GM18873 (cell line): ENCODE results near the gene DNAJB12.
"Not testable (repeated sequence)": the region's sequence is repeated elsewhere in the genome, so short reads cannot be mapped to it uniquely, and the experiment has no call there.

ENCODE experiments used
- ATAC-seq: cut with Tn5 transposase; IDR thresholded peaks from one replicate; pipeline ENCODE4 v1.9.1; 2021; ENCODE audit warnings: mild to moderate bottlenecking, moderate library complexity, moderate number of reproducible peaks; ENCODE audit not compliant: unreplicated experiment, low FRiP score

Gene DNAJB12

DNA sequence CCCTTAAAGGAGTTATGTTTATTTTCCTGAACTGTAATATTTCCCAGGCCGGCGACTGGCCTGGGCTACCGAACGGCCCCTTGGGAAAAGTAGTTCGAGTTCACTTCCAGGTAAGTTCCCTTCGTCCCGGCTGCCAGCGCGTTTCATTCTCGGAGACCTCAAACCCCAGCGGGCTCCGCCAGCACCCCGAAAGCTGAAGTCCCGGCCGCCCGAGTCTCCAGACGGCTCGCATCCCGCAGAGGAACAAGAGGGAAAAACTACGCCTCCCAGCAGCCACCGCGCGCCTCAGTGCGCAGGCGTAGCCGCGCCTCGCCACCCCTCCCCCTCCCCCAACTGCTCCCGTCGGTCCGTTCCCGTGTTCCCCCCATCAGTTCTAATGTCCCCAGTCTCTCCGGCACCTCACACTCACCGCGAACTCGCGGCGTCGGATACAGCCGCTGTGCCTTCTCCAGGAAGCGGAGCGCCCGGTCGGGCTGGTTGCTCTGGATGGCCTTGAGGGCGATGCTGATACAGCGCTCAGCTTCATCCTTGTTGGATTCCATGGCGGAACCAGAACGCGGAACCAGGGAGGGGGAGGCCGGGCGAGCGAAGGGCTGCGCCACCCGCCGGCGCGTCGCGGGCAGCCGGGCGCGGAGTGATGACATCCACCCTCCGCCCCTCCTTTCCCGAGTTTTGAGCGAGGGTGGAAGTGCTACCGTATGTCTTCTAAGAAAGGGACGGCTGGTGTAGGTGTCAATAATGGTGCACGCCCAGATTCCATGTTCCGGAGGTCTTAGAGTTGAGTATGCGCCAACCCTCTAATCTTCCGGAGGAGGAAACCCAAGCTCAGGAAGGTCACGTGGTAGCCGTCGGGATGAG, at the start of gene DNAJB12:
Gene DNAJB12 (minus strand): TSS at position 564 of the 858 bp plus-strand sequence. CDS start 22 bp downstream, at position 542.
- peak; percentile 55 for ATAC-seq

DNA sequence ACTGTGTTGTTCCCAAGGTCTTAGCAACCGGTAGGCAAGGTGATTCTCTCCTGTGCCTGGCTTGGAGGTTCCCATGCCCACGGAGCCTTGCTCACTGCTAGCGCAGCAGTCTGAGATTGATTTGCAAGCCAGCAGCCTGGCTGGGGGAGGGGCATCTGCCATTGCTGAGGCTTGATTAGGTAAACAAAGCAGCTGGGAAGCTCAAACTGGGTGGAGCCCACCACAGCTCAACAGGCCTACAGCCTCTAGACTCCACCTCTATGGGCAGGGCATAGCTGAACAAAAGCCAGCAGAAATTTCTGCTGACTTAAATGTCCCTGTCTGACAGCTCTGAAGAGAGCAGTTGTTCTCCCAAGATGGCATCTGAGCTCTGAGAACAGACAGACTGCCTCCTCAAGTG, 40.9 kb upstream of the DNAJB12 start:
- not testable (repeated sequence) for ATAC-seq

DNA sequence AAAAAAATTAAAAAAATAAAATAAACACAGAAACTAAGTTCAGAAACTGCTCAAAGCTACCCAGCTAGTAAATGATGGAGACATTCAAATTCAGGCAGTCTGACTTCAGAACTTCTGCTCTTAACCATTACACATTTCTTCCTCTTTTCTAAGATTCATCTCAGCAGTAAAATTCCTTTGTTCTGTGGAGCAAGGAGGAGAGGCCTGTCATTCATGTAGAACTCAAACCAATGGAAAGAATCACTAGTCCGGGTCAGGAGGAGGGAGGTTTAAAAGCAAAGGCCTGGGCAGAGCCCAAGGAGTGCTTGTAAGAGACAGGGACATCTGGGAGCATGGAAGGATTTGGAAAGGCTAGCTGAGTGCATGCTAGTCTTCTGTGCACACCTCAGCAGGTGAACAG, 37.9 kb upstream of the DNAJB12 start:
- no peak for ATAC-seq

DNA sequence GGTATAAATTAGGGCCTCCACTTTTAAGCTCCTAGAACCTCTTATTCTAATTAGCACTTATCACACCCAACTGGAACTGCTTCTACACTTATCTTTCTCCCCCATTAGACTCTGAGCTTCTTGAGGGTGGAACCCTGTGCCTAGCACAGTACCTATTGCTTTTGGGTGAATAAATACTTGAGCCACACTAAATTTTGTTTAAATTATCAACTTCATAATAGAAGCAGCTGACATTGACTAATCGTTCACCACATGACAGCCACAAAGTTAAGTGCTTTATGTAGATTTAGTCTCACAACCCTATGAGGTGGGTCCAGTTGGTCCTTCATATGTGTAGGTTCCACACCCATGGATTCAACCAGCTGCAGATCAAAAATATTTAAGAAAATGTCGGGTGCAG, 36.0 kb upstream of the DNAJB12 start:
- no peak for ATAC-seq

DNA sequence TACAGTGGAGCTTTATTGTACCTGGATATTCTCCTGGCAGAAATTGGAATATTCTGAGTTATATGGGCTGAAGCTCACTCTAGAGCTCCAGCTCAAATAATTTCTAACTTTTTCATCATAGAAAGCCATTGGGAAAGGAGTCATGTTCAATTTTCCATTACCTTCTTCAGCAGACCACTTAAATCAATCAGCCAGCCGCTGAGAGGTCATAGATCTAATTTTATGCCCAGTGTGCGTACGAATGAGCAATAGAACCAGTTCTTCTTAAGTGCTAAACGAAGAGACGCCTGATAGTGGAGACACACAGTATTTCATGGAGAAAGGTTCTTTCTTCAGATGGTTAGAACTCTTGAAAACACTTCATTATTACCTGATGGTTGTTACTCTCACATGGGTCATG, 35.0 kb upstream of the DNAJB12 start:
- ATAC-seq = no peak

DNA sequence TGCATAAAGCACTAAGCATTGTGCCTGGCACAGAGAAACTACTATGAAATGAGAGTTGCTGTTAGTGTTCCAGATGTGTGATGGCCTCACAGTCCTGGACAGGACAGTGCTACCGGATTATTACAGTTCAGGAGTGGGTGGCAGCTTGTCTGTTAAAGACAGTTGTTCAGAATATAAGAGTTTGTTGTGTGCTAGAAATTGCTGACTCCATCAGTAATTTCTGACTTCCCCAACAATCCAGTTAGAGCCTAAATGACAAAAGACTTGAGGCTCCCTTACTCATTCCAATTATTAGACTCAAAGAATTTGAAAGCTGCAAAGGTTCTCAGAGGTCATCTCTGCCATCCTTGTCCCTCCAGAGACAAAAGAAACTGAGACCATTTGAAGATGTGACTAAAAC, 34.3 kb upstream of the DNAJB12 start:
- no peak for ATAC-seq

DNA sequence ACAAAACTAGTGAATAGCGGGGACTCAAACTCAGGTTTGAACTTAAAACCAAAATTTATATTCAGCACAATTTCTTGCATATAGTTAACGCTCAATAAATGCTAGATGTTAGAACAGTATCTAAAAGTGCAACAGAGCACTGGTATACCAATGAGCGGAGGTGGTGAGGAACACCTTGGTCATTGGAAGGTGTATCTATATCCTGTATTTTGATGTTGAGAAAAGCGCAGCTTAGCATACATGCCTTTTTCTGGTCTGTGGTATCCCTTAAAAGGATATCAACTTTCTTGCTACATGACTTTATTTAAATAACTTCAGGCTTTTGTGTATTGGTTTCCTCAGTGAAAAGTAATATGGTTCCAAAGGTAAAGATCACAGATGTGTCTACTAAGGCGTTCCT, 33.3 kb upstream of the DNAJB12 start:
- no peak for ATAC-seq

DNA sequence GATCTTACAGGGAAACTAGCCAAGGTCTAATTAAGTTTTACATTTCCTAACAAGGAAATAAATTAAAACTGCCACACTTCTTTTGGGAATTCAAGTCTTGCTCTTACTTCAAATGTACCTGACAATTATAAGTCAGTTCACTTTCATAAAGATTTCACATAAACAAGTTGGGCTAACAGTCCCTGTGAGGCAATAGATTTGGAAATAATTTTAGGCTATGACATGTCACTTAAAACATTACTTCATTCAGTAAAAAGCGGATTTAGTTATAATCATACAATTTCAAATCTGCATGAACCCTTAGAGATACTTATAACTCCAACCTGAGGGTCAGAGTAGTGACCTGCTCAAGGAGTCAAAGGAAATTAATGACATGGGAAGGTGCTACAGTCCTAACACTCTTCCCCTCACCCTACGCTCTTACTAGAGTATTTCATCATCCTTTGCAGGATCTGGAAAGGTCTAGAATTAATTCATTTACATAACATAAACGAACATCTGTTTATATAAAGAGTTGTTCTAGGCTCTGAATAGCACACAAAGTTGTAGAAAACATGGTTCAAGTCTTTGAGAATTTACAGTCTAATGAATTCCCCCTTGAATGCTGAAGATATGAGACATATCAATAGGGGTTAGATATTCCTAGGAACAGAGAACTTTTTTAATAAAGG, 32.3 kb upstream of the DNAJB12 start:
- ATAC-seq = no peak

DNA sequence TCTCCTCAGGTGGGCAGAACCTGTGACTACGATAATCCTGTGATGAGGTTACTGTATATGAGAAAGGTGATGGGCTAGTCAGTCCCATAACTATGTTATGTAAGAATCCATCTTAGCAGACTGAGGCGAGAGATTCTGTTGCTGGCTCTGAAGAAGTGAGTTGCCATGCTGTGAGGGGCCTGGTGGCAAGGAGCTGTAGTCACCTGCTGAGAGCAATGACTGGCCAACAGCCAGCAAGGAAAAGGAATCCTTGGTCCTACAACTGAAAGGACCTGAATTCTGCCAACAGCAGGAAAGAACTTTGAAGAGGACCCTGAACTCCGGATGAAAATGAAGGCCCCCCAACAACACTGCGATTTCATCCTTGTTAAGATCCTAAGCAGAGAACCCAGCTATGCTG, 31.0 kb upstream of the DNAJB12 start:
- ATAC-seq = no peak

DNA sequence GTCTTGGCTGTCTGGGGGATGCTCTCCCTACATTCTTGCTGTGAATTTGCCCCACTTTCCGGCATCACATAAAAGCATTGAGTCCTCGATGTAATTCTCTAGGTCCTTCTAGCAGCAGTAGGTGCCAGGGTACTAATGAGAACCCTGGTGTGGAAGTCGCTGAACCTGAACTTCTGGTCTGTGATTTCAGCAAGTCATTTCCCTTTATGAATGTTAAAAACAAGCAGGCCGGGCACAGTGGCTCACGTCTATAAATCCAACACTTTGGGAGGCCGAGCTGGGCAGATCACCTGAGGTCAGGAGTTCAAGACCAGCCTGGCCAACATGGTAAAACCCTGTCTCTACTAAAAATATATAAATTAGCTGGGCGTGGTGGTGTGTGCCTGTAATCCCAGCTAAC, 30.3 kb upstream of the DNAJB12 start:
- not testable (repeated sequence) for ATAC-seq

DNA sequence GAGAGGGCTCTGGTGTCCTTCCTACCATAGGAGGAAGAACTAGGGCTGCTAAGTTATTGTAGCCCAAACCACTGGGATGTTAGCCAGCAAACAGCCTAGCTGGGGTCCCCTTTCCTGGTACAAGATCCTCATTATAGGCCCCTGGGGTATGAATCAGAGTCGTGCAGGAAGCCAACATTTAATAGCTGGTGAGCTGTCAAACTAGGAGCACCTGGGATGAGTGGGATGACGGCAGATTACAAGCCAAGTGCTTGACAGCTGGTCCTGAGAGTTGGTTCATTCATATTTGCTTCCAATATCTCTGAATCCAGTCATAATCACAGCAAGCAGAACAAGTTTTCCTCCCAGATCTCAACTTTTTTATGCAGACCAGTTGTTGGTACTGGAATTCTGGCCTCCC, 25.1 kb upstream of the DNAJB12 start:
- ATAC-seq = no peak

DNA sequence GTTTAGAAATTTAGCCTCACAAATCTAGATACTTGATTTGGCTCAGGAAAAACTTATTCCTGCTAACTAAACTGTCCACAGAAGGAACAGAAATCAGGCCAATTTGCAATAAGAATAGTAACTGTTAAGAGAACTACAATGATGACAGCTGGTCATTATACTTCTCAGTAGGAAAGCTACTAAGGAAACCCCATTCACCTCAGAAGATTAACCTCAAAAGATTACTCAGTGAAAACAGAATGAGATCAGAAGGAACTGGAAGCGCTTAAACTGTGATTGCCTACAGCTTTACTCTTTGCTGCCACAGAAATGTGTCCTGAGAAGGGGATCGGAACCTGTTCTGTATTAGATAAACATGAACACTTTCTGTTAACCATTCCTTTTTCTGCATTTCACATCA, 24.3 kb upstream of the DNAJB12 start:
- no peak for ATAC-seq

DNA sequence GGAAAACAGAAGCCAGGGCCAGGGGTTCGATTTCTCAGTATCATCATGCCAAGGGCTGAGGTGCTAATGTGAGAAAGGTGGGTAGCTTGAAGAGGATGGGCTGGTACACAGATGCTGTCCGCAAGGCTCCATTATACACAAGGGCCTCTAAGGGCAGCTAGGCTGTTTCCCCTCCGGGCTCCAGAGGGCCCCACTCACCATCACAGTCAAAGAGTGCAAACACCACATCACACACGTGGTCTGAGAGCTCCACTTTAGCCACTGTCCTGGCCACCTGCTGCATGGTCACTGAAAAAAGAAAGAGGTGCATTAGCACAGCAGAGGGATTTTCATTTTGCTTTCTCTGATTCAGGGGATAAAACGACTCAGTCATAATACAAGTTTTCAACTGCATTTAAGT, 20.9 kb upstream of the DNAJB12 start:
- no peak for ATAC-seq

DNA sequence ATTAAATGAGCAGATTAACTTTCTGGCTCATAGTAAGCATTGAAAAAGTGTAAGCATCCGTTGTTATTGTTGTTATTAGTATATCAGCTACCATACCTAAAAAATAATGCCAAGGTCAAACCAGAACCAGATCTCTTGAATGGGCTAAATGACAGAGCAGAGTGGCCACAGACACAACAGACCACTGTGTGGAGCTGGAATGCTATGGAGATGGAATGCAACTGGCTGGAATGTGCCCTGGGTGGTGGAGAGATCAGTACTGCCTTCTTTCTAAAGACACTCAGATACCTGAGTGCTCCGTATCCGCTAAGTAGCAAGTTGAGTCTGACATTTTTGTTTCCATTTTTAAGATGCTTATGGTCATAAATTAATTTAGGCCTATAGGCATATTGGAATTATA, 20.5 kb upstream of the DNAJB12 start:
- ATAC-seq = no peak

DNA sequence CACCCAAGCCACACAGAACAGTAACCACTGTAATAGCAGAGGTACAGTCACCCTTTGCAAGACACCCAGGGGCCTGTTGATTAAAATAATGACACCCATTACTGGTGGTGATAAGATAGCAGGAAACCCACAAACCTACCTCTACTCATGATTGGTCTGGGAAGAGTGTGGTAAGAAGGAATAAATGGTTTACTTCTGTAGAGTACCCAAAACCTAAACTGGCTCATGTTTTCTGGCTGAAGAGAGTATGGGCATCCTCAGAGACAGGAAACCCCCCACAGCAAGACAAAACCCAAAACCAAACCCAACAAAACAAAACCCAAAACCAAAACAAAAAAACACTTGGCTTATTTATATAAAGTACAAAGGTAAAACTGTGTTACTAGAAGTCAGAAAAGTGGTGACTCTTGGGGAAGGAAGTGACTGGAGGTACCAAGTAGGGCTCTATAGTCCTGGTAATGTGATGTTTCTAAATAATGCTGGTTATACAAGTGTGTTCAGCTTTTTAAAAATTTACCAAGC, 15.5 kb upstream of the DNAJB12 start:
- no peak for ATAC-seq

DNA sequence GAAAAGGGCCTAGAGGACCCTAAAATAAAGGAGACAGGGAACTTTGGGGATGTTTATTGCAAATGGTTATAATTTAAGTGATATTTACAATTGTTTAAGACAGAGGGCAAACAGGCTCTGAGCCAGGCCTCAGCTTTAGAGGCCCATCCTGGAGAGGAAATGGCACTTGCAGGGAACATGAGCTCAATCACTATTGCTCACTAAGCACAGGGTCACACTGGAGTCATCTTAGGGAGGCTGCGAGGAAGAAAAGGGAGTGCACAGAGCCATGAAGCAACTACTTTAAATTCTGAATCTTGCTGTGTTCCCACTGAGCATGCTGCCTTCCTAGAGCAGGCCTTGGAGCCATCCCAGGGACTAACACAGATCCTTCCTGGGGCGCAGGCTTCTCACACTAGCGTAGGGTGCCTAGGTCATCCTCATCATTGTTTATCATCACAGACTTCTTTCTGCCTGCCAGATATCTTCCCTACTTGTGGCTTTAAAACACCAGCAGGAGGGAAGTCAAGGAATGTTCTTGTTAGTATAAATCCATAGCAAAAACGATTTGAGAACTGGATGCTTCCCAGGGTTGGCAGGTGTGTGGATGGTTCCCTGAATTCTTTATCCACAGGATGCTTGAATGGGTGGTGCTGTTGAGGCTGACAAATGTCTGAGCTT, 12.7 kb upstream of the DNAJB12 start:
- no peak for ATAC-seq

DNA sequence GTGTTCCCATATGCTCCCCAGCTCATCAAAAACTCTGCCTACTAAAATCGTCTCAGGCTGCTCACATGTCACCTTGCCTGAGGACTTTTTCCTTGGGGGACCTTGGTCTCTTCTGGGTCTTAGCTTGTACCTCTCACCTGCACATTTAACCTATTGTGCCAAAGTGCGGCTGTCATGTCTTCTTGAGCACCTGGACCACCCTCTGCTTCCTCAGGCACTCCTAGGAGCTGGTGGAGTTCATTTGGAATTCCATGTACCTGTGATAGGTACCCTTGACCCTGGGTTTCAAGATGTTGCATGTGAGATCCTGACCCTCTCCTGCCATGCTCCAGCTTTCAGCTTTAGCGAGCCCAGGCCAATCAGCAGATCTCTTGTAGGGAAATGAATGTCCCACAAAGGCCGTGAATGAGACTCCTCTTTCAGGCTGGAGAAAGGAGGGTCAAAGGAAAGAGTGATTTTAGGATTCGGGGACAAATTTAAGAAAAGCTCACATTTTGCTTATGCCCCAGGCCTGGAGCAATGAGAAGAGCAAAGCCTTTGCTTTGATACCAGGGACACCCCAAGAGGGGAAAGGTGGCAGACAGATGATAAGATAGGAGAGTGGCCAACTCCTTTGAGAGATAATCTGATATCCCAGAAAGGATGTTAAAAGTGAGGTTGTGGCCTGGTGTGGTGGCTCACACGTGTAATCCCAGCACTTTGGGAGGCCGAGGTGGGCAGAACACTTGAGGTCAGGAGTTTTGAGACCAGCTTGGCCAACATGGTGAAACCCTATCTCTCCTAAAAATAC, 10.6 kb upstream of the DNAJB12 start:
- ATAC-seq = no peak

DNA sequence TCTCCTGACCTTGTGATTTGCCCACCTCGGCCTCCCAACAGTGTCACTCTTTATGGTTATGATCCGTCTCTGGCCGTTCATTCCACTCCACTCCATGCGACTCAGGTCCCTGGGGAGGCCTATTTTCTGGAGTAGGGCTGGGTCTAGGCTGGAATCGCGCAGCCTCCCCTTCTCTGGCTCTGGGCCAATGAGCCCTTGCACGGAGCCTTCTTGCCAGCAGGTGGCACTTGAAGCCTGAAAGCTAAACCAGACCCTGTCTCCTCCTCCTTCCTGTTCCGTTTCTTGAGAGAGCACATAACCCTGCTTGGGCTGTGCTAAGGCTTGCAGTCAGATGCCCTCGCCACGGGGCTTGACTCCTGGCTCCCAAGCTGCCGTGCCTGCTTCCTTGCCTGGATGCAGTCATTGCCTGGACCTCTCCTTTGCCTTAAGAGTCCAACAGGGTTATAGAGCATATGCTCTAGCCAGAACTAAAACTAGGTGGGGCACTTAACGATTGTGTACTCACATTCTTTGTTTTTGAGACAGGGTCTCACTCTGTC, 9.6 kb upstream of the DNAJB12 start:
- peak; percentile 81 for ATAC-seq

DNA sequence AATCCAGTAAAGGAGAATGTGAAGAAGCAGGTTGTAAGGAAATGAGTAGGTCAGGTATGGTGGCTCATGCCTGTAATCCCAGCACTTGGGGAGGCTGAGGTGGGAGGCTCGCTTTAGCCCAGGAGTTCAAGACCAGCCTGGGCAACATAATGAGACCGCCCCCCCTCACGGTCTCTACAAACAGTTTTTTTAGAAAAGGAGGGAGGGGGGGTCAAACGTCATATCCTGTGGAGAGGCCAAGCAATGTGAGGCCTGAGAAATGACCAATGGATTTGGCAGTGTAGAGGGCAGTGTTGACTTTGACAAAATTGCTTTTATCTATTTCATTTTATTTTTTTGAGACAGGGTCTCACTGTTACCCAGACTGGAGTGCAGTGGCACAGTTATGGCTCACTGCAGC, 2.3 kb upstream of the DNAJB12 start:
- no peak for ATAC-seq

DNA sequence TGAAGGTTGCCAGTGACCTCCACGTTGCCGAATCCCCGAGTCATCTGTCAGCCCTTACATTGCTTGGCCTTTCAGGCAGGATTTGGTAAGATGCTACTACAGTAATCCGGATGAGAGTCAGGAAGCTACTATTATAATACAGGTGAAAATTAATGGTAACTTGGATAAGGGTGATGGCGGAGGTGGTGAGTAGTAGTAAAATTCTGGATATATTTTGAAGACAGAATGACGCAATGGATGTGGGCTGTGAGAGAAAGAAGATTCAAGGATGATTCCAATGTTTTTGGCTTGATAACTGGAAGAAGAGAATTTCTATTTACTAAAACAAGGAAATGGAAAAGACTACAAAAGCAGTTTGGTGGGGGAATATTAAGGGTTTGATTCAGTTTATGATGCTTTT, 1.4 kb upstream of the DNAJB12 start:
- ATAC-seq = no peak
